HepG2 (cell line): ENCODE results near the gene PAPOLA.

Experiments
- HNRNPLL ChIP-seq: fragments of 200-400 bp; formaldehyde crosslinking; IDR thresholded peaks from 2 replicates; pipeline ENCODE4 v1.6.1; 2017; ENCODE audit warnings: mild to moderate bottlenecking, low read depth, low read length; ENCODE audit not compliant: poor library complexity, severe bottlenecking
- JUND ChIP-seq: sonication (generic); formaldehyde crosslinking; IDR thresholded peaks from 2 replicates; pipeline ENCODE4 v1.8.0; 2022; ENCODE audit warnings: mild to moderate bottlenecking, missing genetic modification reagents
- PITX1 ChIP-seq: sonication (generic); formaldehyde crosslinking; IDR thresholded peaks from 2 replicates; pipeline ENCODE4 v1.5.1; 2020; ENCODE audit warnings: mild to moderate bottlenecking, missing genetic modification reagents
- SMAD3 ChIP-seq: sonication (generic); formaldehyde crosslinking; IDR thresholded peaks from 2 replicates; pipeline ENCODE4 v1.4.0; 2020; ENCODE audit warnings: missing genetic modification reagents
- TF ChIP-seq, protein P1 (sequence below): sonication (generic); formaldehyde crosslinking; IDR thresholded peaks from 2 replicates; pipeline ENCODE4 v1.5.0; 2020; ENCODE audit warnings: mild to moderate bottlenecking, missing genetic modification reagents, moderate library complexity

- TF ChIP-seq, protein P1, sequence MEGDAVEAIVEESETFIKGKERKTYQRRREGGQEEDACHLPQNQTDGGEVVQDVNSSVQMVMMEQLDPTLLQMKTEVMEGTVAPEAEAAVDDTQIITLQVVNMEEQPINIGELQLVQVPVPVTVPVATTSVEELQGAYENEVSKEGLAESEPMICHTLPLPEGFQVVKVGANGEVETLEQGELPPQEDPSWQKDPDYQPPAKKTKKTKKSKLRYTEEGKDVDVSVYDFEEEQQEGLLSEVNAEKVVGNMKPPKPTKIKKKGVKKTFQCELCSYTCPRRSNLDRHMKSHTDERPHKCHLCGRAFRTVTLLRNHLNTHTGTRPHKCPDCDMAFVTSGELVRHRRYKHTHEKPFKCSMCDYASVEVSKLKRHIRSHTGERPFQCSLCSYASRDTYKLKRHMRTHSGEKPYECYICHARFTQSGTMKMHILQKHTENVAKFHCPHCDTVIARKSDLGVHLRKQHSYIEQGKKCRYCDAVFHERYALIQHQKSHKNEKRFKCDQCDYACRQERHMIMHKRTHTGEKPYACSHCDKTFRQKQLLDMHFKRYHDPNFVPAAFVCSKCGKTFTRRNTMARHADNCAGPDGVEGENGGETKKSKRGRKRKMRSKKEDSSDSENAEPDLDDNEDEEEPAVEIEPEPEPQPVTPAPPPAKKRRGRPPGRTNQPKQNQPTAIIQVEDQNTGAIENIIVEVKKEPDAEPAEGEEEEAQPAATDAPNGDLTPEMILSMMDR (CRISPR knock-in tag) = no peak
- TF ChIP-seq SMAD3 (no peak), HNRNPLL (no peak), JUND (CRISPR knock-in tag) (no peak), PITX1 (no peak)
These were observed 49.5 kb upstream of the PAPOLA start for GRCh38 chr14:96452684-96453083.
